Activated B cell treated with CpG ODN at 0.5 μM for 24 hours (primary cell): ENCODE results near the gene PPM1F. TPM values are rescaled to one million over a fixed set of nuclear protein-coding genes. Genes with fewer than 3 reads are reported as not detected.

Experiments
- ATAC-seq: fragments of 200-7000 bp; cut with Tn5 transposase; one replicate; pipeline ENCODE4 v1.10.0; 2021; ENCODE audit warnings: low read depth, mild to moderate bottlenecking, moderate library complexity
- CTCF ChIA-PET: fragments of 350-600 bp; sonication (Branson Sonifier 250); formaldehyde crosslinking; loops from one replicate; lab custom pipeline; 2021; ENCODE audit warnings: antibody characterized with exemption; lab: Charles Lee
- POLR2A ChIA-PET: fragments of 350-600 bp; sonication (Branson Sonifier 250); formaldehyde crosslinking; loops from one replicate; lab custom pipeline; 2021; ENCODE audit warnings: antibody characterized with exemption; lab: Charles Lee
- DNase-seq: peaks from one replicate; pipeline ENCODE4 v3.0.0; 2022
- H3K27ac Mint-ChIP-seq: one replicate; pipeline ENCODE4 v1.8.0; 2020; ENCODE audit warnings: mixed read lengths
- H3K27me3 Mint-ChIP-seq: one replicate; pipeline ENCODE4 v1.8.0; 2021; ENCODE audit warnings: mixed read lengths
- H3K36me3 Mint-ChIP-seq: one replicate; pipeline ENCODE4 v1.8.0; 2021; ENCODE audit warnings: low read depth, mixed read lengths
- H3K4me1 Mint-ChIP-seq: one replicate; pipeline ENCODE4 v1.8.0; 2021; ENCODE audit warnings: mixed read lengths
- H3K4me3 Mint-ChIP-seq: one replicate; pipeline ENCODE4 v1.8.0; 2020; ENCODE audit warnings: mild to moderate bottlenecking, mixed read lengths
- H3K9me3 Mint-ChIP-seq: one replicate; pipeline ENCODE4 v1.8.0; 2020; ENCODE audit warnings: mixed read lengths
- CTCF ChIP-seq: fragments of 200-600 bp; IDR thresholded peaks from one replicate; pipeline ENCODE4 v1.8.0; 2022; ENCODE audit warnings: antibody characterized with exemption, mild to moderate bottlenecking
- intact Hi-C: fragments of 100-400 bp; cut with micrococcal nuclease; formaldehyde crosslinking; loops from one replicate; pipeline ENCODE4 v1.15.1; 2024
- total RNA-seq: library from RNA; stranded (reverse); gene quantifications from 2 replicates; pipeline ENCODE4 v1.2.3, GENCODE V29; 2022

The PPM1F gene
- total RNA-seq, 1 donor from 2014 or later = 21.1 TPM

- ChIA-PET CTCF (interaction anchor here (0.9 kb wide), 1 partner anchor 9 kb away, joined by 4 read pairs; no protein-coding TSS in a partner anchor), POLR2A (interaction anchor here (0.9 kb wide), 1 partner anchor 9 kb away, joined by 3 read pairs; no protein-coding TSS in a partner anchor)
- no peaks in the 10 kb centered on the region for H3K4me1 Mint-ChIP-seq
- no peaks in the 10 kb centered on the region for H3K9me3 Mint-ChIP-seq
- no peak for TF ChIP-seq CTCF
- no peak for ATAC-seq
- H3K4me3 Mint-ChIP-seq = no peak overlapping the region
- H3K27ac Mint-ChIP-seq = no peak overlapping the region
- DNase-seq = no peak
- H3K36me3 Mint-ChIP-seq = peaks cover 81% of the 10 kb centered on the region
- no peaks in the 10 kb centered on the region for H3K27me3 Mint-ChIP-seq
- intact Hi-C loops = no loop called here
Observed at GRCh38 chr22:21963286-21963685, 10.6 kb upstream of the PPM1F start.

- Mint-ChIP-seq H3K36me3 (peaks cover 78% of the 10 kb centered on the region), H3K9me3 (no peaks in the 10 kb centered on the region), H3K27me3 (no peaks in the 10 kb centered on the region), H3K27ac (no peak overlapping the region), H3K4me3 (no peak overlapping the region), H3K4me1 (no peaks in the 10 kb centered on the region)
- no peak for TF ChIP-seq CTCF
- CTCF ChIA-PET = interaction anchor here (0.9 kb wide), 1 partner anchor 10 kb away, joined by 4 read pairs; no protein-coding TSS in a partner anchor
- intact Hi-C loops = no loop called here
- POLR2A ChIA-PET = no interaction called here
- ATAC-seq (no peak), DNase-seq (no peak)
Observed at GRCh38 chr22:21962655-21962949, 10.0 kb upstream of the PPM1F start.

GRCh38 chr22:21961886-21962654 lies 9.4 kb upstream of the PPM1F start:
- Mint-ChIP-seq H3K4me1 (no peaks in the 10 kb centered on the region), H3K4me3 (no peak overlapping the region), H3K27ac (no peak overlapping the region), H3K9me3 (no peaks in the 10 kb centered on the region), H3K36me3 (peaks cover 73% of the 10 kb centered on the region), H3K27me3 (no peaks in the 10 kb centered on the region)
- no peak for ATAC-seq
- POLR2A ChIA-PET = no interaction called here
- no peak for TF ChIP-seq CTCF
- DNase-seq = no peak
- intact Hi-C loops = no loop called here
- CTCF ChIA-PET = no interaction called here

- Mint-ChIP-seq H3K27me3 (no peaks in the 10 kb centered on the region), H3K4me1 (no peaks in the 10 kb centered on the region), H3K9me3 (no peaks in the 10 kb centered on the region), H3K36me3 (peaks cover 65% of the 10 kb centered on the region), H3K27ac (no peak overlapping the region), H3K4me3 (no peak overlapping the region)
- no peak for ATAC-seq
- intact Hi-C loops = no loop called here
- ChIA-PET CTCF (no interaction called here), POLR2A (no interaction called here)
- TF ChIP-seq CTCF = no peak
- no peak for DNase-seq
Observed at GRCh38 chr22:21961127-21961867, 8.6 kb upstream of the PPM1F start.
